ENCODE data around the gene LRRC36. TPM values are rescaled to one million over a fixed set of nuclear protein-coding genes. Genes with fewer than 3 reads are reported as not detected.

Gene LRRC36
- total RNA-seq, 1 donor from 2014 or later, result 1.6 TPM

DNA sequence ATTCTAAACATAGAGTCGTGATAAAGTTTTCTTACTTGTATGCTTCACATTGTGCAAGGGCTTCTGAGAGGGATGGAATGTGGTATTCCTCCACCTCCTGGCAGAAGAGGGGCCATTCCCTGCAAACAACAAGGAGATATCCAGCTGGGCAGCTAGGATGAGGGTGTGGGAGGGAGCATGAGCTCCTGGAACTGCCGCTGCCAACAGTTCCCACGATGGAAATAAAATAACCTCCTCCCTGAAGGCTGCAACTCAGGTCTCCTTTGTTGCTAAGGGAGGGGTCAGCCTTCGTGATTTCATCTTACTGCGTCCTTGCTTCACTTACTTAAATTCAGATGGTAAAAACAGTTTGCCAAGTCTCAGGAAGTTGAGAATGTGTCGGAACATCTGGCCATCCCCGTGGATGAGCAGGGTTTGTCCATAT, 31.7 kb upstream of the LRRC36 start:
- no peak for DNase-seq (ENCODE audit: low read depth)

DNA sequence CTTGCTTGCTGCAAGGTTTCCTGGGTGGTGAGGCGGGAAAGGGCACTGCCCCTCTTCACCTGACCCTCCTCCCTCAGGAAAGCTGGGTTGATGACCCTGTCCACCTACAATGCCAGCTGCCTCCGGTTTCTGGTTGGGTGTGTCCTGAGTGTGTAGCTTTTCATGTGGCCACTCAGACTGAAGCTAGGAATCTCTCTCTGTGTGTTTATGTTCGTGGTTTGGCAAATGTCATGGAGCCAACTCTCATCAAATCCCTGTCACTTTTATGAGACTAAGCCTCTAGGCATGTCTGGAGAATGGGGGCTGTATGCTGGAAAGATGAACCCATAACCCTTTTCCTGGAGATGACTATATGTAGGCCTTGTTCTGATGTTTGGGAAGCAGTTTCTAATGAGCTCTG, 30.2 kb upstream of the LRRC36 start:
- peak; percentile 44 for DNase-seq (ENCODE audit: low read depth)

DNA sequence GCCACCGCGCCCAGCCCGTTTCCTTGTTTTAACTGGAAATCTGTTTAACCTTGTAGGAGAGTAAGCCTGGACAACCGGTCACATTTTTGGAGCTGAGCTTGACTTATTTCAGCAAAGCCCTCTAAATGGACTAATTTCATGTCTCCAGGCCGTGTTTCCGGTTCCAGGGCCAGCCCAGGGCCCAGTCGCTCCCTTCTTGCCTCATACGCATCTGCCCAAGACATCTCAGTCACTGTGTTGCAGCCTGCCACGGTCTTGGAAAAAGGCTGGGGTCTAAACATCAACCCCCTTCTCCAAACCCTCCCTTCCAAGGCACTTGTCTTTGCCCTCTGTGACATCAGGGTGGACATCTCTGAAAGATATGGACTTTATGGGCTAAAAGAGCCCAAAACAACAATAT, 28.3 kb upstream of the LRRC36 start:
- no peak for DNase-seq (ENCODE audit: low read depth)

GRCh38 chr16:67299269-67299668, 27.3 kb upstream of the LRRC36 start:
- DNase-seq (ENCODE audit: low read depth), result no peak

DNA sequence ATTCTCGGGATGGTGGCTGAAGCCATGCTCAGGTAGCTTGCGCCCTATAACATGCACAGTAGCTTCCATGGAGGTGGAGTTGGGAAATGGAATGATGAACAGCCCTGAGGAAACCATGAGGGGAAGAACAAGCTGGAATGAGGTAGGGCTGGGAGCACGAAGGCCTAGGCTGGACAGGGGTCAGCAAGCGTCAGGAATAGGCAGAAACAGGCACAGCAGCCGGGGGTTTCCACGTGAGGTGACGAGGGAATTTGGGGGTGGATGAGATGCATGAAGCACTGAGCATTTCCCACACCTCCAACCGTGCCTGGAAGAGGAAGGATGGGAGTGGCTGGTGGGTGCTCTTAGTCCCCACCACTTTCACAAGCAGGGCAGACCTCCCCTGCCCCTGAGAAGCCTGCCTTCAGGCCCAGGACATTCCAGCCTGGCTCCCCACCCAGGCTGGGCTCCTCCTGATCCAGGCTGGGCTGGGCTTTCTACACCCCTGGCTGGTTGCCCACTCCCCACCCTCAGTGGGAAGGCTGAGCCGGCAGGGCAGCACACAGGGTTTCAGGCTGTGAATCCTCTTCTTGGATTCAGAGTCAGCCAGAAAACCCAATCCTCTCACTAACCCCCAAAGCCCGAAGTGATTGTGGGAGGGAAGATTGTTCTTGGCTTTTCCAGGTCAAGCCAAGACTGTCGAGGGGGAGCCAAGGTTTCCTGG, 25.4 kb upstream of the LRRC36 start:
- DNase-seq (ENCODE audit: low read depth), result no peak

GRCh38 chr16:67302076-67302475, 24.5 kb upstream of the LRRC36 start:
- no peak for DNase-seq (ENCODE audit: low read depth)

GRCh38 chr16:67302970-67303369, 23.6 kb upstream of the LRRC36 start:
- no peak for DNase-seq (ENCODE audit: low read depth)

GRCh38 chr16:67304020-67304419, 22.6 kb upstream of the LRRC36 start:
- DNase-seq (ENCODE audit: low read depth), result peak; percentile 31

GRCh38 chr16:67305216-67306071, 21.2 kb upstream of the LRRC36 start:
- no peak for DNase-seq (ENCODE audit: low read depth)

- no peak for DNase-seq (ENCODE audit: low read depth)
Measured at GRCh38 chr16:67310561-67310960, 16.1 kb upstream of the LRRC36 start.

GRCh38 chr16:67311607-67312488, 14.8 kb upstream of the LRRC36 start:
- peak; percentile 99 for DNase-seq (ENCODE audit: low read depth)

DNA sequence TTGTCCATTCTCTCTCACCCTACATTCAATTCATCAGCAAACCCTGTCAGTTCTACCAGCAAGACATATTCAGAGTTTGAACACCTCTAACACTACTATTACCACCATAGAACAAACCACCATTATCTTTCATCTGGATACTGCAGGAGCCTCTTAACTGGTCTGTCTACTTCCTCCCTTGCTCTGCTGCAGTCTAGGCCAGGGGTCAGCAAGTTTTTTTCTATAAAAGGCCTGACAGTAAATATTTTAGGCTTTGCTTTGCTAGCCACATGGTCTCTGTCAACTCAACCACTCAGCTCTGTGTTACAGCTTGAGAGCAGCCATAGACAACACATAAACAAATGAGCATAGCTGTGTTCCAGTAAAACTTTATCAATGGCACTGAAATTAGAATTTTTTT, 13.9 kb upstream of the LRRC36 start:
- DNase-seq (ENCODE audit: low read depth), result no peak

DNA sequence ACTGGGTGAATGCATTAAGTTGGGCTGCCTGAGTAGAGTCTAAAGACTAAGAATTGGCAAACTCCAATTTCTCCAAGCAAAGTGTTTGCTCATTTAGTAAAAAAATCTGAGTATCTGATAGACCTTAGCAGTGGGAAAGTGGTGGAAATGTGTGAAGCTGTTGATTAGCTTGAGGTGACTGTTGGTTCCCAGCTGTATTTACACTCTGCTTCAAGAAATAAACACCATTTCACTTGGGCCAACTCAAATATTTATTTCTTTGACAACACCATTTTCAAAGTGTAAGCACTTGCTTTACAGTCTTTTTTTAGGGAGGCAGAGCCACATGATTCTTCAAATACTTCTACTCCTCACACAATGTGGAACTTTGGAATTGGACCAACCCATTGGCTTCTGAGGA, 8.8 kb upstream of the LRRC36 start:
- no peak for DNase-seq (ENCODE audit: low read depth)

DNA sequence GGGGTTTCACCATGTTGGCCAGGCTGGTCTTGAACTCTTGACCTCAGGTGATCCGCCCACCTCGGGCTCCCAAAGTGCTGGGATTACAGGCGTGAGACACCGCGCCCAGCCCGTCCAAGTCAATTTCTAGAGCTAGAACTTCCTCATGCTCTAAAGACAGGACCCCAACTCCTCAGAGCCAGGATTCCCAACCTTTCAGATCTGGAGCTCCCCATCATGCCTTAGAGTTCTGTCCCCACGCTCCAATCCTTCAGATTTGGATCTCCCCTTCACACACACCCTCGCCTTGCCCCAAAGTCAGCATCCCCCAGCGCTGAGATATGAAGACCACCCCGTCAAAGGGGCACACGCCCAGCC, 522 bp upstream of the LRRC36 start:
- no peak for DNase-seq (ENCODE audit: low read depth)

DNA sequence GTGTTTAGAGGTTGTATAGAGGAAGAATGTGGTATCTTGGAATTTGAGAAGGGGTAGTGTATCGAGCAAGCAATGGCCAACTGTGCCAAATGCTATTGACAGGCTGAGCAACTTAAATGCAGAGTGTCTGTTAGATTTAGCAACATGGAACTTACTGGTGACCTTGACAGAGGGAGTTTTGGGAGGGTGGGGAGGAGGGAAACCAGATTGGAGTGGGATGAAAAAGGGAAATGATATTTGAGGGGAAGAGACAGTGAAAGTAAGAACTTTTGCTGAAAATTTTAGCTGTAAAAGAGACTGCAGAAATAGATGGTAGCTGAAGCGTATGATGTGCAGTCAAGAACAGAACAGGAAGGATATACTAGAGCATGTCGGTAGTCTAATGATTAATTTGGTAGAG, 1.1 kb downstream of the LRRC36 start:
- DNase-seq (ENCODE audit: low read depth), result no peak

- DNase-seq (ENCODE audit: low read depth), result peak; percentile 86
Measured at GRCh38 chr16:67329901-67330300, 3.3 kb downstream of the LRRC36 start.

DNA sequence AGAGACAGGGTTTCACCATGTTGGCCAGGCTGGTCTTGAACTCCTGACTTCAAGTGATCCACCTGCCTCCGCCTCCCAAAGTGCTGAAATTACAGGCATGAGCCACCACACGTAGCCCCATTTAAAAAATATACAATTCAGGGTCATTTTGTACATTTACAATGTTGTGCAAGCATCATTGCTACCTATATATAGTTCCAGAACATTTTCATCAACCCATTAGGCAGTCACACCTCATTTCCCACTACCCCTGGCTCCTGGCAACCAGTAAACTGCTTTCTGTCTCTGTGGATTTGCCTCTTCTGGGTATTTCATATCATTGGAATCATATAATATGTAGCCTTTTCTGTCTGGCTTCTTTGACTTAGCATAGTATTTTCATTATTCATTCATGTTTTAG, 6.7 kb downstream of the LRRC36 start:
- peak; percentile 67 for DNase-seq (ENCODE audit: low read depth)

GRCh38 chr16:67336116-67336515, 9.5 kb downstream of the LRRC36 start:
- DNase-seq (ENCODE audit: low read depth), result no peak

GRCh38 chr16:67336648-67337047, 10.0 kb downstream of the LRRC36 start:
- DNase-seq (ENCODE audit: low read depth), result peak; percentile 73

GRCh38 chr16:67339453-67339852, 12.8 kb downstream of the LRRC36 start:
- DNase-seq (ENCODE audit: low read depth), result peak; percentile 43

- DNase-seq (ENCODE audit: low read depth), result no peak
Measured at GRCh38 chr16:67341250-67341649, 14.6 kb downstream of the LRRC36 start.

DNA sequence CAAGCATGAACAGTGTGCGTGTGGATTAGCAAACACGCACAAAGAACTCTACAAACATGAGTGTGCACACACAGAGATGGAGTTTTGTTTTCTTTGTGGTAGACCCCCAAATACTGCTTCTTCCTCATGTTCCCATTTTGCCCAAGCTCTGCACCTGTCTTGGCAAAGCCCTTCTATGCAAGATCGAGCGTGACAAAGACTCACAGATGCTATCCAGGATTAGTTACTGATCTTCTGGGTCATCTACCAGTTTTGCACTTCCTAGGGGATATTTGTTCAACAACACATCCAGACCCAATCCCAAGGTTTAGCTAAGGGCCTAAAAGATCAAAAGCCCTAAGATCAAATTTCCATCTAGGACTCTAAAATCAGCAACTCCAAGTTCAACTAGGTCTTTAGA, 16.0 kb downstream of the LRRC36 start:
- no peak for DNase-seq (ENCODE audit: low read depth)

Measured in renal cortical epithelial cell (primary cell).